ENCODE results near the gene PSMC3.

PSMC3 gene

GRCh38 chr11:47442514-47442913 lies 16.3 kb upstream of the PSMC3 start:
- no peak for DNase-seq

GRCh38 chr11:47441421-47441820 lies 15.2 kb upstream of the PSMC3 start:
- DNase-seq = no peak

DNA sequence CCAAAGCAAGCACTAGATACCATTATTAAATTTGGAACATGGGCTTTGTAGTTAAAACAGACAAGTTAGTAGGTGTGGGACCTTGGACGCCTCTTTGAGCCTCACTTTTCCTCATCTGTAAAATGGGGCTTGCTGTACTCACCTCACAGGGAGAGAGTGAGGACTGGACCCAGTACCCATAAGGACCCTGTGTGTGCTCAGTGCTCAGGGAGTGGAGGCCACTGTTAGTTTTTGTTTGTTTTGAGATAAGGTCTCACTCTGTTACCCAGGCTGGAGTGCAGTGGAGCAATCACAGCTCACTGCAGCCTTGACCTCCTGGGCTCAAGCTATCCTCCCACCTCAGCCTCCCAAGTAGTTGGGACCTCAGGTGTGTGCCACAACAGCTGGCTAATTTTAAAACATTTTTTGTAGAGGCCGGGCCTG lies 13.8 kb upstream of the PSMC3 start:
- DNase-seq = no peak

GRCh38 chr11:47438721-47439120 lies 12.5 kb upstream of the PSMC3 start:
- no peak for DNase-seq

GRCh38 chr11:47437746-47438418 lies 11.6 kb upstream of the PSMC3 start:
- DNase-seq = no peak

DNA sequence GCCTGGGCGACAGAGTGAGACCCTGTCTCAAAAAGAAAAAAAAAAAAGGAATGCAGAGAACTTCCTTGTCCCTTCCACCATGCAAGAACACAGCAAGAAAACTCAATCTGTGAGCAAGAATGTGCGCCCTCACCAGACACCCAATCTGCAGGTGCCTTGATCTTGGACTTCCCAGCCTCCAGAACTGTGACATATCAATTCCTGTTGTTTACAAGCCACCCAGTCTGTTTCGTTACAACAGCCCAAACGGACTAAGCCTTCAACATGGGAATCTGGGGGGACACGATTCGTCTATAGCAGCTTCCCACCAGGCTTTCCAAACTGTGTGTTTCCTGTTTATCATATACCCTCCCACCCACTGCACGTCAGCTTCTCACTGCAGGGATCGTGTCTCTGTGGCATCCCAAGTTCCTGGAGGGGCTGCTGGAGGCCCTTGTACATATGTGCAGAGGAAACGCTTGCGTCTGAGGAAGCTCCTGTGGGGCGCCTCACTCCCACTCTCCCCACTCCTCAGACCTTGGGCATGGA lies 11.0 kb upstream of the PSMC3 start:
- no peak for DNase-seq

GRCh38 chr11:47436726-47437125 lies 10.5 kb upstream of the PSMC3 start:
- no peak for DNase-seq

- DNase-seq = no peak
Measured at GRCh38 chr11:47435687-47436086, 9.4 kb upstream of the PSMC3 start.

- DNase-seq = no peak
Measured at GRCh38 chr11:47434011-47434786, 8.0 kb upstream of the PSMC3 start.

DNA sequence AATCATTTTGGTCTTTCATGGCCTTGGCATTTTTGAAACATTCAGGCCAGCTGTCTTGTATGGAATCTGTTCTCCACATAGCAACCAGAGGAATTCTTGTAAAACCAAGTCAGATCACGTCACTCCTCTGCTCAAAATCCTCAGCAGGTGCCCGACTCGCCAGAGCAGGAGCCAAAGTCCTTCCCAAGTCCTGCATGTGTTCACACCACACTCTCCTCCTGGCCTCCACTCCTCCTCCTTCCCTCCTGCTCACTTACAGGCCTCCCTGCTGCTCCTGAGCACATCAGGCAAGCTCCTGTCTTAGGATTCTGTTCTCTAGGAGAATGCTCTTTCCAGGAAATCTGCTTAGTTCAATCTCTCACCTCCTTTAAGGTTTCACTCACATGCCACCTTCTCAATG lies 6.9 kb upstream of the PSMC3 start:
- DNase-seq = no peak

DNA sequence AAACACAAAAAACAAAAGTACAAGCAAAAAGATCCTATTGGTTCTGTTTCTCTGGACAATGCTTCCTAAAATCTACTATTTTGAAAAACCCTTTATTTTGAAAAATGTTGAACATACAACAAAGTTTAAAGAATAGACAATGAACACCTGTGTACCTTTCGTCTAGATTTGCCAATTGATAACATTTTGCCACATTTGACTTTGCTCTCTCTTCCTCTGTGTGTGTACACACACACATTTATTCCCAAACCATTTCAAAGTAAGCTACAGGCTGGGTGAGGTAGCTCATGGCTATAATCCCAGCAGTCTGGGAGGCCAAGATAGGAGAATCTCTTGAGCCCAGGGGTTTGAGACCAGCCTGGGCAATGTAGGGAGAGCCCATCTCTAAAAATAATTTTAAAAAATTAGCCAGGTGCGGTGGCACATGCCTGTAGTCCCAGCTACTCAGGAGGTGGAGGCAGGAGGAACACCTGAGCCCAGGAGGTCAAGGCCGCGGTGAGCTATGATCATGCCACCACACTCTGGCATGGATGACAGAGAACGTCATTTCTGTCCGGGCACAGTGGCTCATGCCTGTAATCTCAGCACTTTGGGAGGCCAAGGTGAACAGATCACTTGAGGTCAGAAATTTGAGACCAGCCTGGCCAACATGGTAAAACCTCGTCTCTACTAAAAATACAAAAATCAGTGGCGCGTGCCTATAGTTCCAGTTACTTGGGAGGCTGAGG lies 5.3 kb upstream of the PSMC3 start:
- DNase-seq = no peak

DNA sequence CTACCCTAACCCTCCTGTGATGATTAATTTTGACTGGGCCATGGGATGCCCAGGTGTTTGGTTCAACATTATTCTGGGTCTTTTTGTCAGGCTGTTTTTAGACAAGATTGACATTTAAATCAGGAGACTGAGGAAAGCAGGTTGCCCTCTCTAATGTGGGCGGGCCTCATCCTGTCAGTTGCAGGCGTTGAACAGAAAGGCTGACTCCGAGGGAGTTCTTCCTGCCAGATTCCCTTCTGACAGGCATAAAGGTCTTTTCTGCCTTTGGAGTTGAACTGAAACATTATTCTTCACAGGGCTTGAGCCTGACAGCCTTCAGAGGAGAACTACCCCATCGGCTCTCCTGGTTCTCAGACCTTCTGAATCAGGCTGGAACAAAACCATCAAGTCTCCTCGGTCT lies 4.3 kb upstream of the PSMC3 start:
- DNase-seq = no peak

- DNase-seq = no peak
Measured at GRCh38 chr11:47425611-47426010, 628 bp downstream of the PSMC3 start.

DNA sequence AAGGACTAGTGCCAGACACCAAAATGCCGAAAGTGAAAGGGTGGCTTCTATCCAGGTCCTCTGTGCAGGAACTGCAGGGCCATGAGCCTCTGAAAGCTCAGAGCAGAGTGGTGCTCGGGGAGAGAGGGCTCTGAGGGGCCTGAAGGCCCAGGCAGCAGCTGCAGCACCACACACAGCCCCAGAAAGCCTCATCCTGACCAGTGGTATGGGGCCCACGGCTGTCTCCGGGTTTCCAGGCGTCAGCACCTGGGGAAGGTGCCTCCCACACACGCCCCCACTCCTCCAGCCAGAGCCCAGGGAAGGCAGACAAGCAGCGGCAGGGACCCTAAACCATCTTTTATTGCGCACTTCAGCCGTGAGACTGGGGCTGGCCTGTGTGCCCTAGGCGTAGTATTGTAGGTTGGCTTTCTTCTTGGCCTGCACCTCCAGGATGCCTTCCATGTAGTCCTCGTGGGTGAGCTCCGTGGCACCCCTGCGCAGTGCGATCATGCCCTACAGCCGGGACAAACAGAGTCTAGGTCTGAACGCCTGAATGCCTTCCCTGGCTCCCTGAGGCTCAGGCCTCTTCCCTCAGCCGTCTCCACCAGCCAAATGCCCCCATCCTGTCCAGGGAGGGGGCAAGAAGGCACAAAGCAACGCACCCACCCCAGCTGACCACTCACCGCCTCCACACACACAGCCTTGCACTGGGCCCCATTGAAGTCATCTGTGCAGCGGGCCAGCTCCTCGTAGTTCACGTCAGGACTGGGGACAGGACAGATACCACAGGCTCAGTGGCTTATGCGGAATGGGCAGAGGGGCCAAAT lies 7.6 kb downstream of the PSMC3 start:
- no peak for DNase-seq

DNA sequence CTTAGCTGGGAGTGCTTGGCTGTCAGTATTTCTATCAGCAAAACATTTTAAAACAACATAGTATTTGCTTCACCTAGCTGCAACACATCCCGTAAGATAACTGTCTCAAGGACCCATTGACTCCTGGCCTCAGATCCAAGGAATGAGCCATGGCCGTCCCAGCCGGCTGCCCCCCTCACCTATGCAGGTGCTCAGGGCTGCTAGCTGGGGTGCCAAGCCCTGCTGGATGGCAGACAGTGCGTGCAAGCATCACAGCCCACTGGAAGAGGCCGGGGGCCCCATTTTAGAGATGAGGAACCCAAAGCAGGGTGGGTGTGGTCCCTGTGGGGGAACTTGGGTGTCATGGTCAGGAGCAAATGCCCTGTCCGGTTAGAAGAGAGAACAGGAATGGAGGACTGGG lies 8.5 kb downstream of the PSMC3 start:
- DNase-seq = no peak

- no peak for DNase-seq
Measured at GRCh38 chr11:47415949-47416472, 10.2 kb downstream of the PSMC3 start.

- no peak for DNase-seq
Measured at GRCh38 chr11:47415091-47415854, 11.0 kb downstream of the PSMC3 start.

DNA sequence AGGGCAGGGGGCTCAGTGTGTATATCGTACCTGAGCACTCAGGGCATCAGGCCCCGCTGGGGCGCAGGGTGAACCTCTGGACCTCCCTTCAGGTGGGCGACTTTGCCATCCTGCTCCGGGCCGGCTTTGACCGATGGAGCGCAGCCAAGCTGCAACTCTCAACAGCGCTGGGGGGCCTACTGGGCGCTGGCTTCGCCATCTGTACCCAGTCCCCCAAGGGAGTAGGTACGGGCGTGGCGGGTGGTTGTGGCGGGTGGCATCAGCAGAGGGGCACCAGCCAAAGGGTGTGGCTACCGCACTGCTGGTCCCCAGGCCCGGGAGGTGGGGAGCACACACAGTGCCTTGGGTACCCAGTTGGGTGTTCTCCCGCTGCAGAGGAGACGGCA lies 11.6 kb downstream of the PSMC3 start:
- no peak for DNase-seq

- no peak for DNase-seq
Measured at GRCh38 chr11:47413908-47414684, 12.1 kb downstream of the PSMC3 start.

- DNase-seq = no peak
Measured at GRCh38 chr11:47413351-47413750, 12.9 kb downstream of the PSMC3 start.

Measured in activated naive CD4-positive, alpha-beta T cell treated with Interleukin-2 at 50 U/mL for 16 hours (primary cell).